ENCODE measurements around the gene MYO3B.

- TF ChIP-seq REPIN1 (tag by site-specific recombination; IDR thresholded peaks at IDR 0.05; ENCODE audit: low read depth) (no peak), CTCF (tag by site-specific recombination; IDR thresholded peaks at IDR 0.05) (no peak), ZNF639 (tag by site-specific recombination; IDR thresholded peaks at IDR 0.05) (no peak), ZNF121 (tag by site-specific recombination; IDR thresholded peaks at IDR 0.05) (no peak)
- TF ChIP-seq, protein P1, sequence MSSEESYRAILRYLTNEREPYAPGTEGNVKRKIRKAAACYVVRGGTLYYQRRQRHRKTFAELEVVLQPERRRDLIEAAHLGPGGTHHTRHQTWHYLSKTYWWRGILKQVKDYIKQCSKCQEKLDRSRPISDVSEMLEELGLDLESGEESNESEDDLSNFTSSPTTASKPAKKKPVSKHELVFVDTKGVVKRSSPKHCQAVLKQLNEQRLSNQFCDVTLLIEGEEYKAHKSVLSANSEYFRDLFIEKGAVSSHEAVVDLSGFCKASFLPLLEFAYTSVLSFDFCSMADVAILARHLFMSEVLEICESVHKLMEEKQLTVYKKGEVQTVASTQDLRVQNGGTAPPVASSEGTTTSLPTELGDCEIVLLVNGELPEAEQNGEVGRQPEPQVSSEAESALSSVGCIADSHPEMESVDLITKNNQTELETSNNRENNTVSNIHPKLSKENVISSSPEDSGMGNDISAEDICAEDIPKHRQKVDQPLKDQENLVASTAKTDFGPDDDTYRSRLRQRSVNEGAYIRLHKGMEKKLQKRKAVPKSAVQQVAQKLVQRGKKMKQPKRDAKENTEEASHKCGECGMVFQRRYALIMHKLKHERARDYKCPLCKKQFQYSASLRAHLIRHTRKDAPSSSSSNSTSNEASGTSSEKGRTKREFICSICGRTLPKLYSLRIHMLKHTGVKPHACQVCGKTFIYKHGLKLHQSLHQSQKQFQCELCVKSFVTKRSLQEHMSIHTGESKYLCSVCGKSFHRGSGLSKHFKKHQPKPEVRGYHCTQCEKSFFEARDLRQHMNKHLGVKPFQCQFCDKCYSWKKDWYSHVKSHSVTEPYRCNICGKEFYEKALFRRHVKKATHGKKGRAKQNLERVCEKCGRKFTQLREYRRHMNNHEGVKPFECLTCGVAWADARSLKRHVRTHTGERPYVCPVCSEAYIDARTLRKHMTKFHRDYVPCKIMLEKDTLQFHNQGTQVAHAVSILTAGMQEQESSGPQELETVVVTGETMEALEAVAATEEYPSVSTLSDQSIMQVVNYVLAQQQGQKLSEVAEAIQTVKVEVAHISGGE (tag by site-specific recombination; conservative IDR thresholded peaks at IDR 0.05; ENCODE audit: low read depth), result no peak
Measured at GRCh38 chr2:170643346-170643745, 465.4 kb downstream of the MYO3B start.

All from HEK293 (cell line).